ENCODE measurements around the gene ATL1. TPM values are rescaled to one million over a fixed set of nuclear protein-coding genes. Genes with fewer than 3 reads are reported as not detected.
"Not testable (repeated sequence)": the region's sequence is repeated elsewhere in the genome, so short reads cannot be mapped to it uniquely, and the experiment has no call there.

ATL1 gene
- total RNA-seq, 1 donor from 2014 or later = 0.40 TPM

GRCh38 chr14:50601394-50601793 is 41.4 kb downstream of the ATL1 start:
- no peak for DNase-seq (ENCODE audit: low read depth in 2 of 2)

- no peak for DNase-seq (ENCODE audit: low read depth in 2 of 2)
Observed at GRCh38 chr14:50602035-50602434, 42.1 kb downstream of the ATL1 start.

- peak in 1 of 2 donors; percentile 16 for DNase-seq (ENCODE audit: low read depth in 2 of 2)
Observed at GRCh38 chr14:50603565-50603964, 43.6 kb downstream of the ATL1 start.

- DNase-seq (ENCODE audit: low read depth in 2 of 2) = peak; percentile 23 to 79
Observed at GRCh38 chr14:50605766-50606165, 45.8 kb downstream of the ATL1 start.

GRCh38 chr14:50606468-50606867 is 46.5 kb downstream of the ATL1 start:
- DNase-seq (ENCODE audit: low read depth in 2 of 2) = no peak

- DNase-seq (ENCODE audit: low read depth in 2 of 2) = no peak
Observed at GRCh38 chr14:50607181-50607580, 47.2 kb downstream of the ATL1 start.

- DNase-seq (ENCODE audit: low read depth in 2 of 2) = no peak
Observed at GRCh38 chr14:50607761-50608160, 47.8 kb downstream of the ATL1 start.

- peak; percentile 7 to 35 for DNase-seq (ENCODE audit: low read depth in 2 of 2)
Observed at GRCh38 chr14:50608302-50608851, 48.4 kb downstream of the ATL1 start.

- DNase-seq (ENCODE audit: low read depth in 2 of 2) = no peak
Observed at GRCh38 chr14:50610465-50610864, 50.5 kb downstream of the ATL1 start.

- no peak for DNase-seq (ENCODE audit: low read depth in 2 of 2)
Observed at GRCh38 chr14:50612806-50613205, 52.9 kb downstream of the ATL1 start.

GRCh38 chr14:50615056-50615455 is 55.1 kb downstream of the ATL1 start:
- no peak for DNase-seq (ENCODE audit: low read depth in 2 of 2)

- DNase-seq (ENCODE audit: low read depth in 2 of 2) = no peak
Observed at GRCh38 chr14:50615552-50615951, 55.6 kb downstream of the ATL1 start.

GRCh38 chr14:50616275-50616674 is 56.3 kb downstream of the ATL1 start:
- DNase-seq (ENCODE audit: low read depth in 2 of 2) = no peak

GRCh38 chr14:50619569-50620141 is 59.7 kb downstream of the ATL1 start:
- DNase-seq (ENCODE audit: low read depth in 2 of 2) = peak; percentile 59 to 71

- peak; percentile 24 to 30 for DNase-seq (ENCODE audit: low read depth in 2 of 2)
Observed at GRCh38 chr14:50620341-50620740, 60.4 kb downstream of the ATL1 start.

- no peak for DNase-seq (ENCODE audit: low read depth in 2 of 2)
Observed at GRCh38 chr14:50622978-50623377, 63.0 kb downstream of the ATL1 start.

GRCh38 chr14:50624447-50624846 is 64.5 kb downstream of the ATL1 start:
- DNase-seq (ENCODE audit: low read depth in 2 of 2) = no peak

GRCh38 chr14:50624947-50625346 is 65.0 kb downstream of the ATL1 start:
- DNase-seq (ENCODE audit: low read depth in 2 of 2) = not testable (repeated sequence)

- no peak for DNase-seq (ENCODE audit: low read depth in 2 of 2)
Observed at GRCh38 chr14:50631408-50631821, 71.5 kb downstream of the ATL1 start.

GRCh38 chr14:50633954-50634353 is 74.0 kb downstream of the ATL1 start:
- no peak for DNase-seq (ENCODE audit: low read depth in 2 of 2)

GRCh38 chr14:50635141-50635540 is 75.2 kb downstream of the ATL1 start:
- no peak for DNase-seq (ENCODE audit: low read depth in 2 of 2)

- DNase-seq (ENCODE audit: low read depth in 2 of 2) = no peak
Observed at GRCh38 chr14:50647282-50647681, 87.3 kb downstream of the ATL1 start.

- peak in 1 of 2 donors; percentile 31 for DNase-seq (ENCODE audit: low read depth in 2 of 2)
Observed at GRCh38 chr14:50647753-50648152, 87.8 kb downstream of the ATL1 start.

GRCh38 chr14:50649691-50650090 is 89.7 kb downstream of the ATL1 start:
- DNase-seq (ENCODE audit: low read depth in 2 of 2) = no peak

Data from lung microvascular endothelial cell (primary cell).